Naive B cell (primary cell): Measurements from ENCODE around the gene CHST8. TPM values are rescaled to one million over a fixed set of nuclear protein-coding genes. Genes with fewer than 3 reads are reported as not detected.

Experiments
- ATAC-seq, 2 donors: fragments of 150-1000 bp; cut with Tn5 transposase; 2 replicates each; pipeline ENCODE4 v1.10.0; 2021; ENCODE audit warnings: low read depth in 2 of 2, mild to moderate bottlenecking in 2 of 2, moderate library complexity in 2 of 2
- DNase-seq: peaks from one replicate; pipeline ENCODE4 v3.0.0; 2022
- H3K27ac Mint-ChIP-seq, 6 donors: one replicate each; pipeline ENCODE4 v1.8.0; 2020 to 2022; ENCODE audit warnings: mild to moderate bottlenecking in 6 of 6, mixed read lengths in 6 of 6, moderate library complexity in 5 of 6, inconsistent platforms in 2 of 6
- H3K27me3 Mint-ChIP-seq, 3 donors: one replicate each; pipeline ENCODE4 v1.8.0; 2021 to 2022; ENCODE audit warnings: mixed read lengths in 3 of 3, mild to moderate bottlenecking in 1 of 3
- H3K36me3 Mint-ChIP-seq, 2 donors: one replicate each; pipeline ENCODE4 v1.8.0; 2020 to 2022; ENCODE audit warnings: mixed read lengths in 2 of 2, inconsistent platforms in 1 of 2, mild to moderate bottlenecking in 1 of 2
- H3K4me1 Mint-ChIP-seq, 3 donors: one replicate each; pipeline ENCODE4 v1.8.0; 2020 to 2022; ENCODE audit warnings: mixed read lengths in 3 of 3, inconsistent platforms in 1 of 3, mild to moderate bottlenecking in 1 of 3, moderate library complexity in 1 of 3
- H3K4me3 Mint-ChIP-seq, 8 donors: one replicate each; pipeline ENCODE4 v1.8.0; 2020 to 2022; ENCODE audit warnings: mild to moderate bottlenecking in 8 of 8, mixed read lengths in 8 of 8, moderate library complexity in 8 of 8, inconsistent platforms in 2 of 8
- H3K9me3 Mint-ChIP-seq, 7 donors: one replicate each; pipeline ENCODE4 v1.8.0; 2020 to 2022; ENCODE audit warnings: mixed read lengths in 7 of 7, mild to moderate bottlenecking in 5 of 7, inconsistent platforms in 2 of 7, moderate library complexity in 1 of 7
- polyA plus RNA-seq, 6 donors: library from polyadenylated mRNA; unstranded; fragments of 300-500 nt; fragmentation: Illumina TruSeq; gene quantifications; one replicate each; pipeline ENCODE4 v1.2.3, GENCODE V29; 2021; ENCODE audit warnings: low read depth in 6 of 6

The CHST8 gene
- polyA plus RNA-seq, 6 donors from 2014 or later, result 0.17 to 0.55 TPM; not detected in 4

DNA sequence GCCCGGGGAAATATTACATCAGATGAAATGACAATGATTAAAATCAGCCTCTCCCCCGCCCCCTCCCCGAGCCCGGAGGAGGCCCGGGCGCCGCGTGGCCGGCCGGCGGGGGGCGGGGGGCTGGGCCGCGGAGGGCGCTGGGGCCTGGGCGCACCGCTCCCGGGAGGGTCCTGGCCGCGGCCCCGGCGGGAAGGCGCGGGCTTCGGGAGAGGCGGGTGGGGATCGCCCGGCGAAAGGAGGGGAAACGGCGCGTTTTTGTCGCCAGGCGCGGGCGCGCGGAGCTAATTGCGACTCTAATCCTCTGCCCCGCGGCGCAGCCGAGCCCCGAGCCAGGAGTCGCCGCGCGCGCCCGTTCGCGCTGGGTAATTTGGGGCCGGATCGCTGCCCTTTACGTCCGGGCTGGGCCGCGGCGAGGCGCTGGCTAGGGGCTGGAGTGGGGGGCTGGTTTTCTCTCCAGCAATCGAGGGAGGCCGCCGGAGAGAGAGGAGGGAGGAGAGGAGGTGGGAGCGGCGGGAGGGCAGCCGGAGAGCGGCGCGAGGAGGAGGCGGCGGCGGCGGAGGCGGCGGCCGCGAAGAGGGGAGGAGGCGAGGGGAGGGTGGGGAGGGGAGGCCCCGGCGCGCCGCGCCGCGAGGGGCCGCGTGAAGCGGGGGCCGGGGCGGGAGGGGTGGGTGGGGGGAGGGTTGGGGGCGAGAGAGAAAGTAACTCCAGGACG, 174.6 kb downstream of the CHST8 start, which contains the start of gene KCTD15:
Gene KCTD15, plus strand, starts transcription at position 707 of the 712 bp plus-strand sequence. CDS start 3,585 bp downstream, outside the sequence.
- H3K4me3 Mint-ChIP-seq, result peak within 1 kb of the TSS; percentile 79 to 90 (median 88)
- H3K36me3 Mint-ChIP-seq, result no peaks in the 10 kb centered on the region
- peaks cover 14 to 22% (median 17%) of the 10 kb centered on the region in 3 donors for H3K27me3 Mint-ChIP-seq
- H3K9me3 Mint-ChIP-seq, result no peaks in the 10 kb centered on the region
- peak within 1 kb of the TSS in 1 of 6 donors; percentile 96 for H3K27ac Mint-ChIP-seq
- ATAC-seq (peak in 1 of 2 donors; percentile 26), DNase-seq (no peak)
- peaks cover 0 to 6% (median 5%) of the 10 kb centered on the region in 3 donors for H3K4me1 Mint-ChIP-seq

DNA sequence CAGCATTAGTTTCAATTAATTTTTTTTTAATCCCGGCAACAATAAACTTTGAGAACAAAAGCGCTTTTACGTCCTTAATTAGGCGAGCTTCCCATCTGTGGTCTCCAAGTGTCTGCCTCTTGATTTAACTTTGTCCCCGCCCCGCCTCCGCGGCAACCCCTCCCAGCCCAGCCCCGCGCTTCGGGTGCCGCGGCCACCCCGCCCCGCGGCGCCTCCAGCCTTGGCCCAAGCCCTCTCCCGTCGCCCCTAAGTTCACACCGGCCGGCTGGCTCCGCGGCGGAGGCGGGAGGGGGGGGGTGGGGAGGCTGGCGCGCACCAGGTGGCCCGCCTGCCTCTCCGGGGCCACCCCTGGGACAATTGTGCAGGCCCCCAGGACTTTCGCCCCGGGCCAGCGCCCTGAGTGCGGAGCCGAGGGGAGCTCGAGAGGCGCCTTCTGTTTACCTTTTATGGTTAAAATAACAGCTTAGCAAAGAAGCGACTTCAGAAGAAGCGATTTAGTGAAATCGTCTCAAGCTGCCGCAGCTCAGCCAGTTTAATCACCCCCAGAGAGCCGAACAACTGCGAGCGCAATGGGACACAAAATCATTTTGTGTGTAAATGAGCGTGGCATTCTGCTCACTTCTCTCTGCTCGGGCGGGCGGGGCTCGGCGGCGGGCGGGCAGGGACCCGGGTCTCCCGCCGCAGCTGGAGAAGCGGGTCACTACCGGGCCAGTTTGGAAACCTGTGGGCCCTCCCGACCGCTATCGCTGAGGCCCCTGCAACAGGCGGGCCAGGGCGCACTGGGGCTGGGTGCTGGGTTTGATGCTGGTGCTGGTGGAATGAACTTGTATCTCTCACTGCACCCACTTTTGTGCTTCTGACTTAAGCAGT, 176.3 kb downstream of the CHST8 start:
- ATAC-seq (no peak), DNase-seq (no peak)
- Mint-ChIP-seq H3K4me3 (peak overlapping the region; percentile 78 to 90 (median 88)), H3K36me3 (no peaks in the 10 kb centered on the region), H3K4me1 (peaks cover 0 to 6% (median 5%) of the 10 kb centered on the region in 3 donors), H3K9me3 (no peaks in the 10 kb centered on the region), H3K27me3 (peaks cover 2 to 12% (median 10%) of the 10 kb centered on the region in 3 donors), H3K27ac (no peak overlapping the region)

DNA sequence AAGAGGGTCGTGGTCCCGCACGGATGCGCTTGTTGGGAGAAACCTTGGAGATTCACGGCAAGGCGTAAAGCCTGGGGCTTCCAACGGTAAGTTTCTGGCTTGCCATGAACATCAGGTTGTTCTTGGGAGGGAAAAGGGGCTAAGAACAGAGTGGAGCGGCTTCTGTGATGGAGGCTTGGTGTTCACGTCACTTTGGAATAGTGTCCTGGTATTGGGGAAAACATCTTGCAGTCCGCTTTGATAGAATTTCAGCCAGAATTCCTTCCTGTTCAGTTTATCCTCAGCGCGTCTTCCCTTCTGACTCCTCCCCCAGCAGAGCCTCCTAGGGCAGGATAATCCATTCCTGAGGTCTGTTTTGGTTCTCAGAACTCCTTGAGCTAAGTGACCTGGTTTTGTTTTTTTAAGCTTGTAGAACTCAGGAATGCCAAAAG, 176.9 kb downstream of the CHST8 start:
- Mint-ChIP-seq H3K4me3 (peak overlapping the region; percentile 19 to 88 (median 74)), H3K27ac (no peak overlapping the region), H3K4me1 (peaks cover 0 to 6% (median 5%) of the 10 kb centered on the region in 3 donors), H3K27me3 (peaks cover 0 to 5% (median 4%) of the 10 kb centered on the region in 3 donors), H3K36me3 (no peaks in the 10 kb centered on the region), H3K9me3 (no peaks in the 10 kb centered on the region)
- ATAC-seq (no peak), DNase-seq (no peak)

DNA sequence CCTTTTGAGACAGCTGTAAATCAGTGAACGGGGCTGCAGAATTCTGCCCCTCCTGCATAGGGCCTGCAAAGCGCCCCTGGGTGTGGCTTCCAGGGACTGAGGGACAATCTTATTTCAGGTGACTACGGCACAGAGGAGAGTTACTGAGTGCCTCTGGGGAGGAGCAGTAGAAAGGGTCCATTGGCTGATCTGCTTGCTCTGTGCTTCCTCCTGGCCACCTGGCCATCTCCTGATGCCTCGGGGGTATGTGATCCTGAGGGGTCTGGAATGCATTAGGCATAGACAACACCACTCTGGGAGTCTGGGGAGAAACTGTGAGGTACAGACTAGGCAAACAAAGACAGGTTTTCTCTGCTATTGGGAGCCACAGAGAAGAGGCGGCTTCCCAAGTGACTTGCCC, 177.7 kb downstream of the CHST8 start:
- Mint-ChIP-seq H3K4me3 (peak overlapping the region in 5 of 8 donors; percentile 56 to 88 (median 78)), H3K27me3 (peaks cover 0 to 5% (median 4%) of the 10 kb centered on the region in 3 donors), H3K36me3 (no peaks in the 10 kb centered on the region), H3K4me1 (peaks cover 0 to 6% (median 4%) of the 10 kb centered on the region in 3 donors), H3K9me3 (no peaks in the 10 kb centered on the region), H3K27ac (peak overlapping the region in 1 of 6 donors; percentile 54)
- ATAC-seq, result no peak
- no peak for DNase-seq

DNA sequence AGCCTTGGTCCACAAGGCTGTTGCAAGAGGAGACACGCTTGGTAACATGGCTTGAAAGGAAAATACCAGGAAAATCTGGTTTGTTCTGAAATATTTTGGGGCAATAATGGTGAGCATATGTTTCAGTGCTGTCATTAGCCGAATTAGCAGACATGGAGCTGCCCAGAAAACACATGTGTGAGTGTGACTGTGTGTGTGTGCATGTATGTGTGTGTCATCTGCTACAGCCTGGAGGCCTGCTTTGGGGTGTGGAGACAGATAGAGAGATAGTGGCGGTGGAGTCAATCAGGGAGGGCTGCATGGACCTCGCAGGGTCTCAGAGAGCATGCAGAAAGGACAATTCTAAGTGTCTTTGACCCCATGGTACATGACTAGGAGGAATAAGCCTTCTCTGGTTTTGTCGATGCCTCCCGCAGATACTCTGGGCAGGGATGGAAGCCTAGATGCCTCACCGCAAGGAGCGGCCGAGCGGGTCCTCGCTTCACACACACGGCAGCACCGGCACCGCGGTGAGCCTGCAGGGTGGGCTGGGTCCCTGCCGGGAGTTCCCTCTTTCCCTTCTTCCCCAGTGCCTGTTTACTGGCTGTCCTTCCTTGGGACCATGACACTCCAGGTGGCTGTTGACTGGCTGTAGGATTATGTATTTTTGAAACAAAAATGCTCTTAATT, 178.4 kb downstream of the CHST8 start:
- H3K4me3 Mint-ChIP-seq, result peak overlapping the region in 3 of 8 donors; percentile 27 to 45 (median 33)
- DNase-seq, result no peak
- H3K36me3 Mint-ChIP-seq, result no peaks in the 10 kb centered on the region
- no peaks in the 10 kb centered on the region for H3K9me3 Mint-ChIP-seq
- no peak overlapping the region for H3K27ac Mint-ChIP-seq
- H3K27me3 Mint-ChIP-seq, result peaks cover 0 to 5% (median 4%) of the 10 kb centered on the region in 3 donors
- ATAC-seq, result no peak
- peaks cover 0 to 4% (median 0%) of the 10 kb centered on the region in 3 donors for H3K4me1 Mint-ChIP-seq

DNA sequence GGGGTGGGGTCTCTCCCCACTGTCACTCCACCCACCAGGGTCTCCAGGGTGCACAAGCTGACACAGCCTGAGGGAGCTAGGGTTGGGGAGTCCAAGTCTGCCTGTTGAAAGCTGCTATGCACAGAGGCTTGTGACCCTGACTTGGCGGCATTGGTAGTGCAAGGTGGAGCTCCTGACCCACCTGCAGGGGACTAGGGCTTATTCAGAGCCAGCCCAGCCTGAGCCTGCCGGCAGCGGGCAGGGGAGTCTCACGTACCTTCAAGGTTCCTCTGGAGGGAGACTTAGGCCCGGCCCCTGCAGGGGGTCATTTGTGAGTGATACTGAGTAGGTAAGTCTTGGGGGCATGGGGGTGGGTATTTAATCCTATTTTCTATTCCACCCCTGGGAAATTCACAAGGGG, 179.7 kb downstream of the CHST8 start:
- peaks cover 0 to 4% (median 0%) of the 10 kb centered on the region in 3 donors for H3K4me1 Mint-ChIP-seq
- no peaks in the 10 kb centered on the region for H3K36me3 Mint-ChIP-seq
- no peak overlapping the region for H3K4me3 Mint-ChIP-seq
- no peaks in the 10 kb centered on the region for H3K9me3 Mint-ChIP-seq
- H3K27ac Mint-ChIP-seq, result no peak overlapping the region
- DNase-seq (no peak), ATAC-seq (no peak)
- peaks cover 0 to 5% (median 4%) of the 10 kb centered on the region in 3 donors for H3K27me3 Mint-ChIP-seq

DNA sequence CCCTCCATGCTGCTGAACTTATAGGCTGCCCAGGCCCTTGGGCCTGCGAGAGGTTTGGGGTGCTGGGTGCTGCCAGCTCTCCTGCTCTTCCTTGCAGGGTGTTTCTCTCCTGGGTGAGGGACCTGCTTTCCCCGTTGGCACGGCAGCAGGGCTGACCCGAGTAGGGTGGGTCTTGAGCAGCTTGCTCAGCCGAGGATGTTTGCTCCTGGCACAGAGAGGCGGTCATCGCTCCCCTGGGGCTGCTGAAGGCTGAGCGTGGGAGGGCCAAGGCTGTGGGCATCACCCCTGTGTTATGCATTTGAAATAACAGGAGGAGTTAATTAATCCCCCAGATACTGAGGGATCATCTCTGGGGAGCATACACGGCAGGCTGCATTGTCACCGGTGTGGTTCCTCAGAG, 180.2 kb downstream of the CHST8 start:
- no peaks in the 10 kb centered on the region for H3K36me3 Mint-ChIP-seq
- DNase-seq, result no peak
- peaks cover 0 to 5% (median 4%) of the 10 kb centered on the region in 3 donors for H3K27me3 Mint-ChIP-seq
- no peak overlapping the region for H3K4me3 Mint-ChIP-seq
- no peaks in the 10 kb centered on the region for H3K9me3 Mint-ChIP-seq
- no peak overlapping the region for H3K27ac Mint-ChIP-seq
- ATAC-seq, result no peak
- H3K4me1 Mint-ChIP-seq, result peaks cover 0 to 4% (median 0%) of the 10 kb centered on the region in 3 donors

DNA sequence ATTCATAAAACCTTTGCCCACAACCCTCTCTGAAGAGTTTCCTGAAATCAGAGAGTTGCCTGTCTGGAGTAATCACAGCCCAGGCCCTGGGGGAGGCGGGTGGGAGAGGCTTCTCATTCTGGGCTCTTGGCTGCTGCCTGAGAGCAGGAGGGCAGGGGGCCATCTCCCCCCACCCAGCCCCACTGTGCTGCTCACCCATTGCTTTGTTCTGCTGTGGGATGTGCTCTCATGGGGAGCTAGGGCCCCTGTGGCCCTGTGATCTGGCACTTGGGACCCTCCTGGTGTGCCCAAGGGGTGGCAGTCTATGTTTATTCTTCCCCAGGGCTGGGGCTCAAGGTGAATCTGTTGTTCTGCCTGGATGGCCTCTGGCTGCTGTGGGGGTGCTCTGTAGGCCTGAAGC, 181.0 kb downstream of the CHST8 start:
- no peaks in the 10 kb centered on the region for H3K9me3 Mint-ChIP-seq
- no peaks in the 10 kb centered on the region for H3K36me3 Mint-ChIP-seq
- H3K27ac Mint-ChIP-seq, result no peak overlapping the region
- peaks cover 0 to 5% (median 4%) of the 10 kb centered on the region in 3 donors for H3K27me3 Mint-ChIP-seq
- DNase-seq (no peak), ATAC-seq (no peak)
- H3K4me1 Mint-ChIP-seq, result peaks cover 0 to 4% (median 0%) of the 10 kb centered on the region in 3 donors
- H3K4me3 Mint-ChIP-seq, result no peak overlapping the region

DNA sequence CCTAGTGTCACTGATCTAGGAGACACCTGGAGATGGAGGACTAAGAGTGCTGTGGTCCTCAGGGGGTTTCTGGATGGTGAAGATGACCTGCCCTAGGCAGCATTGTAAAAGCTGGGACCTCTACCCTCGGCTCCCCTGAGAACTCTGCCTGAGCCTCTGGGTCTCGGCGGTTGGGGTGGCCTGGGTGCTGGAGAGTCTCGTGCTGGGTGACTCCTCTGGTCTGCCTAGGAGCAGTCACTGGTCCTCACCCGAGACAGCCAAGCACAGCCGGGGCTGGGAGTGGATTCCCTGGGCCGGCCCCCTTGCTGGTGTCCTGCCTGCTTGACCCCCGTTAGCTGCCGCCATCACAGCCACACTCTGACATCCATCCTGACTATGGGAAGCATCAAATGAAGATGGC, 181.6 kb downstream of the CHST8 start:
- H3K4me3 Mint-ChIP-seq, result no peak overlapping the region
- peaks cover 0 to 4% (median 0%) of the 10 kb centered on the region in 3 donors for H3K4me1 Mint-ChIP-seq
- peaks cover 0 to 5% (median 4%) of the 10 kb centered on the region in 3 donors for H3K27me3 Mint-ChIP-seq
- no peaks in the 10 kb centered on the region for H3K9me3 Mint-ChIP-seq
- no peak for DNase-seq
- no peaks in the 10 kb centered on the region for H3K36me3 Mint-ChIP-seq
- H3K27ac Mint-ChIP-seq, result no peak overlapping the region
- ATAC-seq, result no peak

DNA sequence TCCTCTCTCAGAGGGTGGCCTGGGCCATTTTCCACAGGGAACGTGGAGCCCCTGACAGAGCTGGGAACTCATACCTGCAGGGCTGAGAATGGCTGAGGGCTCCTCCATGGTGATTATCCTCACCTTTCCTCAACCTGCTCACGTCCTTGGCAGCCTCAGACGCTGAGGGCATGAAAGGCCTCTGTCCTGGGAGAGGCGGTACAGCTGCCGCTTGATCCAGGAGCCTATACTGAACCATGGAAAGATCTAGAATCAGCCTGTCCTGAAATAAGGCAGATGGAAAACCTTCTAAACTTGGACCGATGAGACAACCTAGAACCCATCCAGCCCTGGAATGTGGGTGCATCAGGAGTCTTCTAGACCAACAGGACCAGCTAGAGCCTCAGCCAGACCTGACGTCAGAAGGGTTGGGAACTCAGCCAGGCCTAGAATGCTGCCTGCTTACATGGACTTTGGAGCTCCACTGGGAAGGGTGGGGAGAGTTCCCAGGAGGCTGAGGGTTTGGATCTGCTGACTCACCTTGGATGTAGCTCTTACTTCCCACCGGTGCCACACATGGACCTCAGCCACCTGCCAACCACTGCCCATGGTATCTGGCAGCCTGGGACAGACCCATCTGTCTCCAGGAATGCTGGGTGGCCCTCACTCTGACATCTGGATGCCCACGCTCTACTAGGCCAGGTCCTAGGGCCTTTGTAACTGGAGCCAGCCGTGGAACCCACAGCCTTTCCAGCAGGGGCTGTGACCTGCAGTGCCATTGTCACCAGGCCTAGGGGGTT, 182.5 kb downstream of the CHST8 start:
- Mint-ChIP-seq H3K4me1 (no peaks in the 10 kb centered on the region), H3K36me3 (no peaks in the 10 kb centered on the region), H3K4me3 (no peak overlapping the region), H3K9me3 (no peaks in the 10 kb centered on the region), H3K27me3 (peaks cover 0 to 5% (median 0%) of the 10 kb centered on the region in 3 donors), H3K27ac (no peak overlapping the region)
- DNase-seq, result no peak
- no peak for ATAC-seq

DNA sequence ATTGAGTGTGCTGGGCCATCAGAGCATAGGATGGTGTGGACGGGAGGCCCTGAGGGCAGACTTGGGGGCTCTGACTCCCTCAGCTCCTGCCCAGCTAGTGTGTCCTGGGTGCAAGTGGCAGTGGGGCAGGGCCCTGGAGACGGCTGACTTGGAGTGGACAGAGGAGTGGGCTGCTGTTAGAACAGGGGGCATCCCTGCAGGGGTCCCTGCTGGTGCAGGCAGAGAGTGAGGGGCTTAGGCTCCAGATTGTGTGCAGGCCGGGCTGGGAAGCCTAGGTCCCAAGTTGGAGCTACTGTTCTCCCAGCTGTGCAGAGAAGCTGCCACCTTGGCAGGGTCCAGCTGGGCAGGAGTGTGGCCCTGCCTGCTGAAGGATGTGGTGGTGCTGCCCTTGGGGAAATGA, 183.6 kb downstream of the CHST8 start:
- no peaks in the 10 kb centered on the region for H3K4me1 Mint-ChIP-seq
- peak overlapping the region in 1 of 8 donors; percentile 53 for H3K4me3 Mint-ChIP-seq
- no peaks in the 10 kb centered on the region for H3K9me3 Mint-ChIP-seq
- ATAC-seq (no peak), DNase-seq (no peak)
- H3K36me3 Mint-ChIP-seq, result no peaks in the 10 kb centered on the region
- no peaks in the 10 kb centered on the region for H3K27me3 Mint-ChIP-seq
- no peak overlapping the region for H3K27ac Mint-ChIP-seq

DNA sequence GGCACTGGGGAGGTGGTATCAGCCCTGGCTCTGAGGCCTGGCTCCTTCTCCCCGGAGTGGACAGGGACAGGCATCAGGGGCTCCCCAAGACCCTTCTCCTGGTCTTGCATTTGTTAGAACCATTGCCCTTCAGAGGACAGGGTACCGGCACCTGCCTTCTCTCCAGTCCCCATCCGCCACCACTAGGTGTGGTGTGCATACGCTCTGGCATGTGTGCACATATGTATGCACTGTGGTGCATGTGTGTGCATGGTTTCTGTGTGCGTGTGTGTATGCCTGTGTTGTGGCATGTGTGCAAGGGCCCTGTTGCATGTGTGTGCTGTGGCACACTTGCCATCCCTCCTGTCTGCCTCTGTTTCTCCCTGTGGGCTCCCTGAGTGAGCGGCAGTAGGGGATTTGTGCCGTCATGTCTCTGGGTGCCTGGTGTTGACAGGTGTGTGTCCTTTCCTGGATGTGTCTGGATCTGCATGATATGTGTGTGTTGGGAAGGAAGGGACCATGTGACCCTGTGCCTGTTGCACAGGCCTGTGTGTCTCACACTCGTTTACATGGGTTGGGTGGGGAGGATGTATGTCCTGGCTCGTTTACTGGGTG, 184.2 kb downstream of the CHST8 start:
- no peaks in the 10 kb centered on the region for H3K9me3 Mint-ChIP-seq
- DNase-seq, result no peak
- ATAC-seq, result no peak
- no peaks in the 10 kb centered on the region for H3K36me3 Mint-ChIP-seq
- no peaks in the 10 kb centered on the region for H3K27me3 Mint-ChIP-seq
- no peak overlapping the region for H3K4me3 Mint-ChIP-seq
- H3K27ac Mint-ChIP-seq, result no peak overlapping the region
- H3K4me1 Mint-ChIP-seq, result no peaks in the 10 kb centered on the region
